ENCODE data around the gene MYOF.

DNA sequence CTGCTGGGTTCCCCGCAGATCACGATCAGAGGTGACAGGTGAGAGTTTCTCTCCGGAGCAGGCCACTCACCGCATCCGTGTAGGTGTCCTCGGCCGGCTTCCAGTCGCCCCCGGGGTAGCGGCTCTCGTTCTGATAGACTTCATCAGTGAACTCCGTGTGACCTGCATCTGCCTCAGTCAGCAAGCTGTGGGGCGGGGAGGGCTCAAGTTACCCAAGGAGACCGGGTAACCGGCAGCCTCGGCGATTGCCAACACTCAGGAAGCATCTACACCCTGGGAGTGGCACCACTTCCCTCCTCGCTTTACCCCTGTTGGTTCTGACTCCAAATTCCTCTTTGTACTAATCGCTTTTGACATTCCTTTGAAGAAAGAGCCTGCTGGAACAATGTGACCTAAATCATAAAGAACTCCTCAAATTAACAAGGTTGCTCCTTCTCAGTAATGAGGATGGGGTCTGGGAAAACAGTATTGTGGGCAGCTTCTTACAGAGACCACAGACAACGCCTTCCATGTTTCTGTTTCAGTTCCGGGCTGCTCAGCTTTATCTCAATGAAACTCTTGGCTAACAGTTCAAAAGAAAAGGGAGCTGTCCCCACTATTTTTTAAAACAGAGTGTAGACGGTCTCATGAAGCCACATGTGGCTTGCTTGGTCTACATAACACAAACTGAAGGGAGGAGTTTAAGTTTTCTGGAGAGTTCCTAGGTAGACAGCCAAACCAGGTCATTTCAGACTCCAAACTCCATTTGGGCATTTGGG is 118.1 kb downstream of the MYOF start:
- TF ChIP-seq, protein P1, sequence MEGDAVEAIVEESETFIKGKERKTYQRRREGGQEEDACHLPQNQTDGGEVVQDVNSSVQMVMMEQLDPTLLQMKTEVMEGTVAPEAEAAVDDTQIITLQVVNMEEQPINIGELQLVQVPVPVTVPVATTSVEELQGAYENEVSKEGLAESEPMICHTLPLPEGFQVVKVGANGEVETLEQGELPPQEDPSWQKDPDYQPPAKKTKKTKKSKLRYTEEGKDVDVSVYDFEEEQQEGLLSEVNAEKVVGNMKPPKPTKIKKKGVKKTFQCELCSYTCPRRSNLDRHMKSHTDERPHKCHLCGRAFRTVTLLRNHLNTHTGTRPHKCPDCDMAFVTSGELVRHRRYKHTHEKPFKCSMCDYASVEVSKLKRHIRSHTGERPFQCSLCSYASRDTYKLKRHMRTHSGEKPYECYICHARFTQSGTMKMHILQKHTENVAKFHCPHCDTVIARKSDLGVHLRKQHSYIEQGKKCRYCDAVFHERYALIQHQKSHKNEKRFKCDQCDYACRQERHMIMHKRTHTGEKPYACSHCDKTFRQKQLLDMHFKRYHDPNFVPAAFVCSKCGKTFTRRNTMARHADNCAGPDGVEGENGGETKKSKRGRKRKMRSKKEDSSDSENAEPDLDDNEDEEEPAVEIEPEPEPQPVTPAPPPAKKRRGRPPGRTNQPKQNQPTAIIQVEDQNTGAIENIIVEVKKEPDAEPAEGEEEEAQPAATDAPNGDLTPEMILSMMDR (IDR thresholded peaks at IDR 0.05 in 4 of 5, conservative IDR thresholded peaks at IDR 0.05 in 1 of 5), result no peak
- no peak for TF ChIP-seq POLR2A (IDR thresholded peaks at IDR 0.05)
